Measurements from ENCODE around the gene AMOTL1. TPM values are rescaled to one million over a fixed set of nuclear protein-coding genes. Genes with fewer than 3 reads are reported as not detected.

Gene AMOTL1
- total and polyA plus RNA-seq, 2 donors (not counting 3 experiments of a cell fraction or from before 2014, with no cell fraction given), result 12.5 to 37.8 TPM

- FAIRE-seq (no peak), DNase-seq (ENCODE audit: low read depth, low spot score) (no peak)
- no peaks in the 10 kb centered on the region for H4K20me1 ChIP-seq (replicated peaks; ENCODE audit: control insufficient read depth, extremely low read depth, insufficient read depth, low read length)
- no peaks in the 10 kb centered on the region for H3K36me3 ChIP-seq (ENCODE audit: control insufficient read depth in 2 of 2, extremely low read depth in 1 of 2, insufficient read depth in 2 of 2, low read length in 2 of 2)
- no peaks in the 10 kb centered on the region for H3K9me1 ChIP-seq (replicated peaks; ENCODE audit: control insufficient read depth, extremely low read depth, insufficient read depth, low read length)
- TF ChIP-seq POLR2AphosphoS5 (IDR thresholded peaks at IDR 0.05; ENCODE audit: insufficient read depth, low read depth, low read length), result no peak
- TF ChIP-seq JUN (IDR thresholded peaks at IDR 0.05; ENCODE audit: borderline replicate concordance, insufficient read depth, insufficient read length, low read depth), result no peak
- TF ChIP-seq GATA2 (IDR thresholded peaks at IDR 0.05; ENCODE audit: insufficient read depth, insufficient read length, low read depth, low read length), result no peak
- no peak for TF ChIP-seq MAX (IDR thresholded peaks at IDR 0.05; ENCODE audit: insufficient read depth, insufficient read length)
- no peak for TF ChIP-seq POLR2A (IDR thresholded peaks at IDR 0.05; ENCODE audit: low read depth, low read length)
- TF ChIP-seq MYC (IDR thresholded peaks at IDR 0.05; ENCODE audit: low read depth, low read length), result no peak
- no peak for TF ChIP-seq CTCF (IDR thresholded peaks at IDR 0.05; ENCODE audit: extremely low read depth in 1 of 2, insufficient read depth in 1 of 2, low read depth in 1 of 2, low read length in 2 of 2)
- TF ChIP-seq EZH2 (IDR thresholded peaks at IDR 0.05; ENCODE audit: borderline replicate concordance, low read depth, low read length, severe bottlenecking), result no peak
- dilution Hi-C loops (cut with MboI; ENCODE audit: extremely low pct_ligation_motif_present, low sequenced_read_pairs), result no loop called here
- no TSS peak for BruUV-seq (replicated peaks)
- H3K27me3 ChIP-seq (ENCODE audit: control insufficient read depth in 2 of 2, insufficient read depth in 2 of 2, low read length in 2 of 2), result no peaks in the 10 kb centered on the region
- ChIA-PET POLR2A (no interaction called here), CTCF (interaction anchor here (2.8 kb wide), 1 partner anchor 13 kb away, joined by 13 read pairs; no protein-coding TSS in a partner anchor)
- H3K4me3 ChIP-seq (replicated peaks in 1 of 3; ENCODE audit: insufficient read depth in 1 of 3, low read depth in 1 of 3, low read length in 3 of 3), result no peak overlapping the region
- no peak overlapping the region for H3K27ac ChIP-seq (ENCODE audit: insufficient read depth, low read depth, low read length)
- H3K4me1 ChIP-seq (ENCODE audit: control insufficient read depth, extremely low read depth, insufficient read depth, low read length), result no peaks in the 10 kb centered on the region
- H3K9me3 ChIP-seq (replicated peaks; ENCODE audit: control insufficient read depth, insufficient read depth, low read length), result no peaks in the 10 kb centered on the region
- no peaks in the 10 kb centered on the region for H3K79me2 ChIP-seq (ENCODE audit: control insufficient read depth, insufficient read depth, low read length)
- no peak overlapping the region for H3K4me2 ChIP-seq (ENCODE audit: insufficient read depth, low read length)
- no peak overlapping the region for H2AFZ ChIP-seq (ENCODE audit: low read depth, low read length)
- H3K9ac ChIP-seq (replicated peaks; ENCODE audit: extremely low read depth, insufficient read depth, low read length), result no peak overlapping the region
- intact Hi-C loops (cut with micrococcal nuclease), result no loop called here
Measured at GRCh38 chr11:94909371-94909820, 141.2 kb downstream of the AMOTL1 start.

Measured in endothelial cell of umbilical vein (primary cell).